Amniotic epithelial cell (primary cell): ENCODE measurements around the gene TP53TG5.
"Not testable (repeated sequence)": the region's sequence is repeated elsewhere in the genome, so short reads cannot be mapped to it uniquely, and the experiment has no call there.

ENCODE experiments used
- DNase-seq: peaks from one replicate; pipeline ENCODE4 v3.0.0-alpha.2; 2010; ENCODE audit warnings: low read depth

TP53TG5 gene

DNA sequence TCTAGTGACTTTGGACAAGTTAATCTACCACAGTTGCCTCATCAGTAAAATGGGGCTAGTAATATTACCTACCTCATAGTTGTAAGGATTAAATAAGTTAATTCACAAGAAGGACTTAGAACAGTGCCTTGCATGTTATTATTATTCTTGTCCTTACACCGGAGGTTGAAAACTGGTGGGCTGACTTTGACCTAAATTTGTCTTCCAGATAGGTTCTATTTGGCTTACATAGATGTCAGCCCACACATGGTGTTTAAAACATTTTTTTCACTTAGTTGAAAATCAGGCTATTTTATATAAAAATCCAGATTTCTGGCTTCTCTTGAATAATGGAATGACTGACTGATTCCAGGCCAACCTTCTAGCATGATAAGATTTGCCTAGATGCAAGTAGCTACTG, 11.9 kb downstream of the TP53TG5 start:
- DNase-seq = no peak

DNA sequence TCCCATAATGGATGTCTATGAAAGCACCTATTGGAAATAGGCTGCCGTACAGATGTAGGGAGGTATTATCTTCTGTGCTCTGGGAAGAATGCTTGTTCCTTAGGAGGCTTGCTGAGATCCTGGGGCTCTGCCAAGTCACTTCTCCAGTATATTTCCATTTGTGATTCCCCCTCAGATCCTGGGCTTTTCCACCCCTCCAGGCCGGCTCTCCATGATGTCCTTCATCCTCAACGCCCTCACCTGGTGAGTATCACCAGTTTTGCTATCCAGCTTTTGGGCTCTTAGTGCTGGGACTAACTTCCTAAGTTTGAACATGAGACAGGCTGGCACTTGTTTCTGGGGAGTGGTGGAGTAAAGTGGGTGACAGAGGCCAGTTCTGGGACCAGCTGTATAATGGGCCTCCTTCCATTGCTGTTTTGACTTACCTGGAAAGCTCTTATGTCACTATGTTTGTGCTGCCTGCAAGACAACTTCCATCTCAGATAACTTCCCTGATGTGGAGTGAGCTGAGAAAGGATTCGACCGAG, 12.6 kb downstream of the TP53TG5 start:
- no peak for DNase-seq

DNA sequence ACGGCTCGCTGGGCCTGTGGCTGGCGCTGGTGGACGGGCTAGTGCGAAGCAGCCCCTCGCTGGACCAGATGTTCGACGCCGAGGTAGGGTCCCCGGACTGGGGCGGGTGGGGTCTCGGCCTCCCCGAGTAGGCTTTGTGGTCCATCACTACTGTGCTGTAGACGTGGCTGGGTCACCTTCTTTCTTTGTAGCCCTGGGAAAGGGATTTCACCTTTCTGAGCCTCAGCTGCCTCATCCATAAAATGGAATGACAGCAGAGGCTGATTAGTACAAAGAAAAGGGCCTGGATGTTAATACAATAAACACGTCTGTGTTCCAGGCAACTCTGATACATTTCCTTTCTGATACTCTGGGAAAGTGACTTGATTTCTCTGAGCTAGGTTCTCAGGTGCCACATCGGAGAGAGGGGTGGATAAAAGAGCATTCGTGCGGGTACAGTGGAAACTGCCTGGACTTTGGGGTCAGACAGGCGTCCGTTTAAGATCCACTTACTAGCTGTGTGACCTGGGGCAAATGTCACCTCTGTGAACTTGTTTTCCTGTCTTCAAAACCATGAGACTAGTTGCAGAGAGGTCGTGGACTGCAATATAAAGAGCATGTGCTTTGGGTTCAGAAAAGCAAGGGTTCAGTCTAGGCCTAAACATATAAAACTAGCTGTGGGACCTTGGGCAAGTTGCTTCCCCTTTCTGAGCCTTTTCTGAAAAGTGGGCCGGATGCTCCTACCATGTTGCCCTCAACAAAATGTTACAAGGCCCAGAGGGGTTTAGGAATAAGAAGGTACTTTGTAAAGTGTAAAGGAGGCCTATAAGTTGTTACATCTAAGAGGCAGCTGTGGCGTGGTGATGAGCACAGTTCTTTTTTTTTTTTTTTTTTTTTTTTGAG, 14.3 kb downstream of the TP53TG5 start:
- no peak for DNase-seq

DNA sequence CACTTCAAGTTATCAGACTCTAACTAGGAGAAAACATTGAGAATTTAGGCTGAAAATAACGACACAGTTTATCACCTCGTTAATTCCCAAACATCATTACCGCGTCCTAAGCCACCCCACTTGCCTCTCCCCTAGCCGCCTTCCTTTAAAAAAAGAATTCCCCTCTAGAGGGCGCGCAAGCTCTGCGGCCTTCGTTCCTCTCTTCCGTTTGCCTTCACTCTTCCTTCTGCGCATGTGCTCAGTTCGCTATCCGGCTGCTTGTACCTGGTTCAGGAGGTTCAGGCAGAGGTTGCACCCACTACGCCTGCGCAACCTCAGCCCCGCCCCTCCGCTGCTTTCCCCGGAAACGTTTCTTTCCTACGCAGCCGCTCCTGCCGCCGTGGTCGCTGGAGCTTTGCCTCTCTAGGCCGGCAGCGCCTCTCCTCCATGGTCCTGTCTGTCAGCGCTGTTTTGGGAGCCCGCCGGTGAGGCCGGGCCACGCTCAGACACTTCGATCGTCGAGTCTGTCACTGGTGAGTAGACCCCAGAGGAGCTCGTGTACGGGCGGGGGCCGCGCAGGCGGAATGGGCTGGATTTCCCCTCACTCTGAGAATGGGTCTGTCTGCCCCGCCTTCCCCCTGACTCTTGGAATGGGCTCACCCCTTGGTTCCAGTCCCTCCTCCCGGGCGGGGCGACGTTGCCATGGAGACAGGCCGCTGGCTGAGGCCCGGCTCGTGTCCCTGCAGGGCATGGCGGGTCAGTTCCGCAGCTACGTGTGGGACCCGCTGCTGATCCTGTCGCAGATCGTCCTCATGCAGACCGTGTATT, 15.1 kb downstream of the TP53TG5 start, which contains the start of gene SYS1:
SYS1 (plus strand) TSS at position 353 of the 807 bp plus-strand sequence; CDS start at position 729, 376 bp downstream.
- DNase-seq = peak; percentile 96

DNA sequence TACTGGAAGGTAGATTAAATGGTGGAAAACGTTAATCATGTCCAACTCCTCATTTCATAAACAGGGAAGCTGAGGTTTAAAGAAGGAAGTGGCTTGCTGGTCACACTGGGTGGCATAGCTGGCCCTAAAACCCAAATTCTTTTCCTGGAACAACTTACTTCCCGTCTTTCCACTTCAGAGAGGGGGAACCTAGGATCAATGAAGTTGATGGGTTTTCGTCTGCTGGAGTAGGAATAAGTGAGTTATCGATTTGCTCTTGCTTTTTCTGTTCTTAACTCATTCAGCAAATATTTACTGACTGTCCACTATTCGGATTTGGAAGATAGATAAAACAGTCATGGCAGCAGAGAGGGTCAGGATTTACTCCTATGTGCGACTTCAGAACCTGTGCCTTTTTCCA, 16.3 kb downstream of the TP53TG5 start:
- DNase-seq = no peak

DNA sequence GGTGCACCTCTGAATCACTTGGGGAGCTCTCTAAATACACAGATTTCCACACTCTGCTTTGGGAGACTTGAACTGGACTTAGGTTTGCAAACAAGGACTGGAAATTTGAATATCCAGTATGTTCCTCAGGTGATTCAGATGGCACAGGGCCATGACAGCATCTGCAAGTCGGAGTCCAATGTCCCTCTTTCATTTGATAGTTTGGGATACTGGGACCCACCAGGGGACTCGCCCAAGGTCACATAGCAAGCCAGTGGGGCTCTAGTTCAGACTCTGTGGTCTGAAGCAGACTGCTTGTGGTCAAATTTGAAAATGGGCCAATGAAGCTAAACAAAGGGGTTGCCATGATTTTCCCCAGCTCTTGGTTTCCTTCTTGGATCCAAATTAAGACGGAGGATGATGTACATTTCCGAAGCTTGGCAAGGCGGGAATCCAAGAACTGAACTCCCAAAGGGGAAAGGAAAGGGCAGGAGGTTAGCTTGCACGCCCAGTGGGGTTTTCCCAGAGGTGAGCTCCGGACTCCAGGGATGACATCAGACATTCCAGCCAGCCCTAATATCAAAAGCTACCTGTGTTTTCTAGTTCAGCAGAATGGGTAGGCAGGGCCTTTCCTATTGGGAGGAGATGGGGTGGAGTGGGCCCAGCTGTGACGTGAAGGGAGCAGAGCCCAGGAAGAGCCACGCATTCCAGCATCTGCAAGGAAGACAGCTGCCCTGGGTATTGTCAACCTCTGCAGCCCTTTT, 18.5 kb downstream of the TP53TG5 start:
- DNase-seq = peak; percentile 81

DNA sequence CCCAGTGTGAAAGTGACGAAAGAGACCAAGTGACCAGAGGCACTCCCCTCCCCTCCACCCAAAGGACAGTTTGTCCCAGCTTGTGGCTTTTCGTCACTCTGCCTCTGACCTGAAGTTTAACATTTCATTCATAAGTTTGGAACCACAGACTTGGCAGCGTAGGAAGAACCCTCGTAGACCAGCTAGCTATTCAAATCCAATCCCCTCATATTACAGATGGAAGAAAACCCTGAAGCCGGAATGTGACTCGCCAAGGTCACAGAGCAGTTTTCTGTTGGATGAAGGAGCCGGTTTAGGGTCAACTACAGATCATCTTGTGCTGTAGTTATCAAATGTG, 19.1 kb downstream of the TP53TG5 start:
- DNase-seq = peak; percentile 56

DNA sequence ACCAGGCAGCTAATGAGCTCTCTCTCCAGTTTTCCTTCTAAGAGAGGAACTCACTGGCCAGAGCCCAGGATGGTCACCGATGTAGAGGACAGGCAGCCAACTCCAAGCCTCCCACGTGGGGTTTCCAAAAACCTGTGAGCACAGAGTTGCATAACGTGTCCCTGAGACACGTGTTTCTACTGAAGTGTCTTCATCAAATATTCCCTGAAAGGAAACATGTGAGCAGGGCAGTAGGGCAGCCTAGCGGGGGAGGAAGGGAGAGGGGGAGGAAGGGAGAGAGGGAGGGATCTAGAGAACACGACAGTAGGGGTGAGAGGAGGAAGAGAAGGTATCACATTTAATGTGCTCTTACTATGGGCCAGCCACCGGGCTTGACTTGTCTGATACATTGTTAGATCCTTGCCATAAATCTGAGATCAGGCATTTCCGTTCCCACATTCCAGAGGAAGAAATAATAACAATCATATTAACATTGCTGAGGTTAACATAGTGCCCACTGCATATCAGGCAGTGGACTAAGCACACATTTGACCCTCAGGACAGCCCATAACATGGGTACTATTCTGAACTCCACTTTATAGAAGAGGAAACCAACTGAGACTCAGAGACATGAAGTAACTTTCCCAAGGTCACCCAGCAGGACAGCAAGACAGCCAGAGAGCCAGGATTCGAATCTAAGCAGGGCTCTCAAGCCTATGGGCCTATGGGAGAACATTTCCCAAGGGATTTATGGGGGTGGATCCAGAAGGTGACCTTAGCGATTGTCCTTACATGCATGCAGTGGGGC, 19.6 kb downstream of the TP53TG5 start:
- DNase-seq = peak; percentile 83

DNA sequence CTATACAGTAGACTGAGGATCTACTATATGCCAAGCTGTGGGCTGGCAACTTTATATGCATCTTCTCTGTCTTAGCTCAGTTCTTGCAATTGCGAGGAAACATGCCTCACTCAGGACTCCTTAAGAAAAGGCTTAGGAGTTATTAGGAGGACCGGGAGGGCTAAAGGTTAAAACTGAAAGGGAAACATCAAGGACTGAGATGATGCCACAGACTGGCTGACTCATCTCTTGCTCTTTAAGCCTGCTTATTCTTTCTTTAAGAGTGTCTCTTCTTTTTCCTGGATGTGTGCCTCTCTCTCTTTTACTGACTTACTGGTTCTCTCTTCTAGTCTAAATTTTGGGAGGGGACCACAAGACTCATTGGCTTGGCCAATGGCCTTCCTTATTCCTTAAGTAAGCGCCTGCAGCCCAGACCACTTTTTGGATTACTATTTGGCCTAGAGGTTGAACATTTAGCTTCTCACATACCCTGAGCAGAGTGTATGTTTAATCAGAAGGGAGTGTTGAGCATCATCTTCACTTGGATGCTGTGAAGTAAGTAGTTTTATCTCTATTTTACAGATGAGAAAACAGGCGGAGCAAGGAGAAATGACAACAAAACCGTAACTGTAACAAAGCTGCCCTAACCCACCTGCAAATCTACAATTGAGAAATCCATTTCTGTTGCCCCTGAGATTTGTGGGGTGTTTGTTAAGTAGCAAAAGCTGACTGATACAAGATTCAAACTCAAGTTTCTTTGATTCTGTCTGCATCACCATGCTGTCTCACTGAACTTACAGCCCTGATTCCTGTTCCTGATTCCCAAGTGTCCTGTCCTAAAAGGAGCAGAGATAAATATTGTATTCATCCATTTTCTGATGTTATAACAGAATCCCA, 22.7 kb downstream of the TP53TG5 start:
- peak; percentile 89 for DNase-seq

DNA sequence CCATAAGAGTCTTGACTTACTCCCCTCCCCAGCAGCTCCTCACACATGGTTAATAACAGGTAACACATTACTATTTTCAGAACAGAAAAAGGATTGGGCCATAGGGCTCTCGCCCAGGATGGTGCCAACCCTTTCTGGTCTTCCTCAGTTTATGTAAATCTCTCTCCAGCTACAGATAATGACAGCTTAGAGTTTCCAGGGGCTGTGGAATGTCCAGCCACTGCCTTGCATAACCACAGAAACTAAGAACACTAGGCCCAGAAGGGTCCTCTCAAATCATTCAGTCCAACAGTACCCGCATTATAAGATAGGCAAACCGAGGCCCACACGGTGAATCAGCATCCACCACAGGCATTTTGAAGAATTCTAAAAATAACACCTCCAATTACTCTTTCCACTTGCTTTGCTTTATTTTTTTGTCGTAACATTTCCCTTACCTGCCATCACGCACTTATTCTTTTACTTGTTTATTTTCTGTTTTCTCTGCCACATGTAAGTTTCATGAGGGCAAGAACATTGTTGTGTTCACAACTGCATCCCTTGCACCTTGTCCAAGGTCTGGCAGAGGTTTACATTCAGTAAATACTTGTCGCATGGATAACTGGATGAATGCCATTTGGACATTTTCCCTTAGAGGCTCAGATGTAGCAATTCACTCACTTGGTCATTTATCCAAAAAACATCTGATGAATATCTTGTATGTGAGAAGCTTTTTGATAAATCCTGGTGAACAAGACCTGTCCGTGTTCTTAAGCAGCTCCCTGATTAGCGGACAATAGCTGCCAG, 23.5 kb downstream of the TP53TG5 start:
- peak; percentile 95 for DNase-seq

DNA sequence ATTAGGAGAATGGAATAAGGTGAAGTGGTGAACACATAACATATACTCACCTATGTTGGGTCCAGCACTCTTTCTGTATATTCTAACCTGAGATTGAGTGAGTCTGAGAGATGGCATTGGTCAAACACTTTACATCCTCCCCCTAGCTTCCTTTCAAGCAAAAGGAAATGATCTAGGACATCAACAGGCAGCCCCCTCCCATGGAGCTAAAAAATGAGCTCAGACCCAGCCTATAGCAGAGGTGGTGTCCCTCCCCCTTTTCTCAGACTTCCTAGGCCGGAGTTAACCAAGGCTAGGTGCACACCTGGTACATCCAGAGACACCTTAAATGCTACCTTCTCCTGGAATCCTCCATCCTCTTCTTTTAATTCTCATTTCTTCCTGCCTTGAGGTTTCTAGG, 24.4 kb downstream of the TP53TG5 start:
- no peak for DNase-seq

DNA sequence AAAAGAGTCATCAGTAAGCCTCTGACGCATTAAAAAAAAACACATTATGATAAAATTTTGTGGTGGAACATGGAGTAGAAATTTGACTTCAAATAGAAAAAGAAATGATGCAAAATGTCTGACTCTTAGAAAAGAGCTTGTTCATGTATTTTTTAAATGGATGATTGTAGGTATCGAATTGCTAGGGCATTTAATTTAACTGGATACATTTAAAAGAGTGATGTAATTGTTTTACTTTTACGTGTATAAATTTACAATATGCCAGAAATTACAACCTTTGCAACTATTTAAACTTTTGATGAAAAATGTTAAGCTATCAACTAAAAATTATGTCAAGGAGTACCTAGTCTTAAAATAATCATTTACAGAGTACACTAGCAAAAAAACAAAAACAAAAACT, 25.4 kb downstream of the TP53TG5 start:
- no peak for DNase-seq

DNA sequence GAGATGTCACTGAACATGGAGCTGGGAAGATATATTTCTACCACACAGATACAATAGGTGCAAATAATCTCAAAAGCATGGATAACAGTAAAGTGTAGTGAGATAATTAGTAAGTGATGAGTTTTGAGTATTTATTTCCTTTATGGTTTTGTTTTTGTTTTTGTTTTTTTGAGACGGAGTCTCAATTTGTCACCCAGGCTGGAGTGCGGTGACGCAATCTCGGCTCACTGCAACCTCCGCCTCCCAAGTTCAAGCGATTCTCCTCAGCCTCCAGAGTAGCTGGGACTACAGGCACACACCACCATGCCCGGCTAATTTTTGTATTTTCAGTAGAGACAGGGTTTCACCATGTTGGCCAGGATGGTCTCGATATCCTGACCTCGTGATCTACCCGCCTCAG, 27.3 kb downstream of the TP53TG5 start:
- DNase-seq = not testable (repeated sequence)

DNA sequence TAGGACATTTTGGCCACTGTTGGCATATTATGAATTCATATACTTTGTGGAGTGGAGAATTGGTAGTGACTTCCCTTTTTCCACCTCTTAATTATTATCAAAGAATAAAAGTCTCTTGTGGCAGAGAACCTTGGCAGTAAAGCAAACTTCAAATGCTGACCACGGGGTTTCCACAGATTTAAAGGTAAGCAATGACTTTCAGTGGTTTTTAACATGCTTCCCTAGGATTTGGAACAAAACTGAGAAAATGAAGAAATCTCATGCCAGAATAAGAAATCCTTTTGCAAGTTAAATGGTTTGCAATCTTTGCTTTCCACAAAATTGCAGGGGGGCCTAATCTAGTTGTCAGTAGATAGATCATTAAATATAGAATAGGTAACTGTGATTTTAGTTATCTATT, 27.9 kb downstream of the TP53TG5 start:
- DNase-seq = no peak

DNA sequence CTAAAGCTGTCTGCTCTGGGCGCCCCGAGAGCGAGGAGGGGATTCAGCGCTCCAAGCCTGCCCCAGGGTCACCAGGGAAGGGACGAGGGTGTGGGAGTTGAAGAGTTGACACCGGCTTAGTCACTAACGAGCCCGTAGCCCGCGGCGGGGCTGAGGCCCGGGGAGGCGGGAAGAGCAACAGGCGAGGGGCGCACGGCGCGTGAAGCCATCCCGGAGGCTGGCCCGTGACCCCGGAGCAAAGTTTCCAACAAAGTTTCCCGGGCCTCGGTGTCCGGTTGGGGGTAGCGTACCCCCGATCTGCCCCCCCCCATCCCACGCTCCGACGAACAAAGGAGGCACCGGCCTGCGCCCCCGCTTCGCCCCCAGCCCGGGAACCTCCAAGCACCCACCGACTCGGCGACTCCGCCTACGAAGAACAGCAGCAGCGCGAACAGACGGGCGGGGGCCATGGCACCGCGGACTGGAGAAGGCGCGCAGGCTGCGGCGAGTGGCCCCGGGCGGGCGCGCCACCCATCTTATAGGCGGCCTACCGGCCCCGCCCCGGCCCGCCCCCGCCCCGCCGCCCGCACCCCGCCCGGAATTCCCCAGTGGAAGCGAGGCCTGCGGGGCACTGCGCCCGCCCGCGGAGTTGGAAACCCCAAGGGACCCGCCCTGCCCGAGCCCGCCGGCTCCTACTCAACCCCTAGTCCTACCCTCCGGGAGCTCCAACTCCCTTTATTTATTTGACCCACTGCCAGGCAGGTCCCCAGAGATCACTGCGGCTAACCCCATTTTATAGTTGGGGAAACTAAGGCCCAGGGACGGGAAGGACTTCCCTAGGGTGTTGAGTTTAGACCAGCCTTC, 30.0 kb downstream of the TP53TG5 start, which contains the start of gene SDC4:
SDC4 (minus strand) TSS at position 489 of the 843 bp plus-strand sequence; CDS start at position 449, 40 bp downstream.
- DNase-seq = peak; percentile 40

DNA sequence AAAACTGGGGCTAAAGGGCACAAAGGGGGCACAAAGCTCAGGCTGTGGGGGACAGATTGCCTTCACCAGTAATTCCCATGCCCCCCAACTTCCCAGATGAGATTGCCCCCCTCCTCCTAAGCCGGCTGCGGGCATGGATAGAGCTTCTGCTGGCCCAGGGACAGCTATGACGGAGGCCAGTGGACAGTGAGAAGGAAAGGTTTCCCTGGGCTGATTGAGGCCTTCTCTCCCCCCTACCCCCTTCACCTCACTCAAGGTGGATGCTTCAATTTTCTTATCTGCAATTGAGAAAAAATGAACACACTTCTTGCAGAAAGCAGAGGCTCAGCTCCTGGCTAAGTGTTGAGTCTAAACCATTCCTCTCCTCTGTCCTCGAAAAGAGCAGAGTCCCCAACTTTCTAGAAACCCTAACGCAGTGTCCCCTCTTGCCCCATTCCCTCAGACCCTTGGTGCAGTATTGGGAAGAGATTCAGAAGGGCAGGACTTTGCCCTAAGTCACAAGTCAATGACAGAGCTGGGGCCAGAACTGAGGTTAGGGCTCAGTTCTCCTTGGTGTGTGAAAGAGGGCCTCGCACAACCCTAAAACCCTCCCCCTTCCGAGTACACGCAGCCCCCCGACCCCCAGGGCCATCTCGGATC, 30.7 kb downstream of the TP53TG5 start:
- DNase-seq = no peak

DNA sequence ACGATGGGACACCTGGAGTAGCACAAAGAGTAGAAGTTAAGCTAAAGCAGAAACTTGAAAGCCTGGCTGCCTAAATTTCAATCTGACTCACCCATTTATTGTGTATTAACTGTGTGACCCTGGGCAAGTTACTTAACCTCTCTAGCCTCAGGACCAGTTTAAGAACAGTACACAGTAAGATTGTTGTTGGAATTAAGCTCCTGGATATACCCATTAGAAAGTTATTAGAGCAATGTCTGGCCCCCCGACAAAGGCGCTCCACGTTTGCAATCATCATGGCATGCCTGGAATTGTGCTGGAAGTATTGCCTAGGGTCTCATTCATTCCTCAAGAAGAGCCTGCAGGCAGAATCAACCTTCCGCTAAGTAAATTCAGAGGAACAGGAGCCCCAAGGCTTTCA, 31.3 kb downstream of the TP53TG5 start:
- DNase-seq = no peak

DNA sequence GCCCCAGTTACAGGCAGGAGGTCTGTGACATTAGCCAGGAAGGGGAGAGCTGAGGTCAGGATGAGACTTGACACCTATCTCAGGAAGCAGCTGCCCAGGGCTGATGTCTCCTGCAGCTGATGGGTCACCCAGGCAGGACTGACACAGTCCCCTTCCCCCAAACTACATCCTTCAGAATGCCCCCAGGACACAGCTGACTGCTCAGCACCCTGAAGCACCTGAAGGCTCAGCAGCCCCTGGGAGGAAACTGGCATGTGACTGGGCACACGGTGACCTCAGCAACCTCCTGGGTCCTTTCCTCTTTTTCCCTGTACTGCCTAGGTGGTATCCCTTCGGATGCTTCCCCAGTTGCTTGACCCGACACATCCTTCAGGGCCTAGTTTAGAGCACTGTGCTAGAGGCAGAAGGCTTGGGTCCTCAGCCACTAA, 31.8 kb downstream of the TP53TG5 start:
- no peak for DNase-seq
